Transverse colon (tissue), 4 donors: ENCODE measurements around the gene CBX2. TPM values are rescaled to one million over a fixed set of nuclear protein-coding genes. Genes with fewer than 3 reads are reported as not detected.

Experiments used
- DNase-seq: peaks from one replicate; pipeline ENCODE4 v3.0.0-alpha.2; 2019
- H3K27ac ChIP-seq, 4 donors: fragments of 200-600 bp; sonication (generic); 2 replicates each; pipeline ENCODE4 v1.5.1; 2016 to 2018; ENCODE audit warnings: inconsistent platforms in 4 of 4
- H3K27me3 ChIP-seq: fragments of 200-600 bp; sonication (generic); 2 replicates; pipeline ENCODE4 v1.5.1; 2017; ENCODE audit warnings: inconsistent platforms
- H3K36me3 ChIP-seq, 4 donors: fragments of 200-600 bp; sonication (generic); 2 replicates each; pipeline ENCODE4 v1.5.1; 2017 to 2019; ENCODE audit warnings: inconsistent platforms in 4 of 4
- H3K4me1 ChIP-seq, 4 donors: fragments of 200-600 bp; sonication (generic); 2 replicates each; pipeline ENCODE4 v1.5.1; 2017 to 2020; ENCODE audit warnings: inconsistent platforms in 4 of 4
- H3K4me3 ChIP-seq, 4 donors: fragments of 200-600 bp; sonication (generic); 1 replicate in 1 of 4; 2 replicates in 3 of 4; pipeline versions ENCODE4 v1.5.1 to v1.6.1; 2017 to 2019; ENCODE audit warnings: inconsistent platforms in 4 of 4
- H3K9me3 ChIP-seq, 2 donors: fragments of 200-600 bp; sonication (generic); 2 replicates each; pipeline ENCODE4 v1.5.1; 2017 to 2019; ENCODE audit warnings: inconsistent platforms in 2 of 2
- EP300 ChIP-seq: sonication (generic); formaldehyde crosslinking; IDR thresholded peaks from one replicate; pipeline ENCODE4 v1.6.1; 2017; ENCODE audit warnings: antibody characterized with exemption, low read depth
- POLR2A ChIP-seq: fragments of 450-650 bp; IDR thresholded peaks from one replicate; pipeline ENCODE4 v1.6.1; 2016; ENCODE audit warnings: antibody characterized with exemption, mild to moderate bottlenecking, moderate library complexity
- POLR2AphosphoS5 ChIP-seq, 3 donors: sonication (generic); formaldehyde crosslinking; IDR thresholded peaks; one replicate each; pipeline ENCODE4 v1.6.1; 2016; ENCODE audit warnings: antibody characterized with exemption in 3 of 3
- WGBS, 2 donors: methylation state at CpG; one replicate each; pipeline ENCODE4 v1.1.5; 2018; ENCODE audit warnings: low coverage in 1 of 2; 5-methylcytosine and 5-hydroxymethylcytosine counted together
- in situ Hi-C, 4 donors: fragments of 200-750 bp; cut with MboI; loops; one replicate each; pipeline versions ENCODE4 v1.15.0 to v1.15.1; 2017; ENCODE audit warnings: low sequenced_read_pairs in 3 of 4, low pct_ligation_motif_present in 1 of 4, low pct_unique_long_range_greater_than_20kb in 1 of 4
- intact Hi-C: fragments of 100-400 bp; cut with DNase I; formaldehyde crosslinking; loops from one replicate; pipeline ENCODE4 v1.15.1; 2023; ENCODE audit warnings: low total_unique reads
- total RNA-seq, 4 donors: library from RNA; depleted of rRNA; stranded (reverse); fragments of >200 nt; gene quantifications; one replicate each; pipeline ENCODE4 v1.1.0, GENCODE V29; 2016
- TF ChIP-seq, protein P1 (sequence below), 5 experiments: fragments of 200-600 bp in 3 of 5; fragments of 450-650 bp in 2 of 5; sonication (generic) in 3 of 5; IDR thresholded peaks; 1 replicate in 2 of 5; 2 replicates in 3 of 5; pipeline ENCODE4 v1.5.1; 2016 to 2017; ENCODE audit warnings: antibody characterized with exemption in 5 of 5, inconsistent platforms in 3 of 5, mild to moderate bottlenecking in 2 of 5, moderate library complexity in 1 of 5

The CBX2 gene
- total RNA-seq, 4 donors from 2014 or later, result 0.27 to 0.64 TPM; not detected in 2

DNA sequence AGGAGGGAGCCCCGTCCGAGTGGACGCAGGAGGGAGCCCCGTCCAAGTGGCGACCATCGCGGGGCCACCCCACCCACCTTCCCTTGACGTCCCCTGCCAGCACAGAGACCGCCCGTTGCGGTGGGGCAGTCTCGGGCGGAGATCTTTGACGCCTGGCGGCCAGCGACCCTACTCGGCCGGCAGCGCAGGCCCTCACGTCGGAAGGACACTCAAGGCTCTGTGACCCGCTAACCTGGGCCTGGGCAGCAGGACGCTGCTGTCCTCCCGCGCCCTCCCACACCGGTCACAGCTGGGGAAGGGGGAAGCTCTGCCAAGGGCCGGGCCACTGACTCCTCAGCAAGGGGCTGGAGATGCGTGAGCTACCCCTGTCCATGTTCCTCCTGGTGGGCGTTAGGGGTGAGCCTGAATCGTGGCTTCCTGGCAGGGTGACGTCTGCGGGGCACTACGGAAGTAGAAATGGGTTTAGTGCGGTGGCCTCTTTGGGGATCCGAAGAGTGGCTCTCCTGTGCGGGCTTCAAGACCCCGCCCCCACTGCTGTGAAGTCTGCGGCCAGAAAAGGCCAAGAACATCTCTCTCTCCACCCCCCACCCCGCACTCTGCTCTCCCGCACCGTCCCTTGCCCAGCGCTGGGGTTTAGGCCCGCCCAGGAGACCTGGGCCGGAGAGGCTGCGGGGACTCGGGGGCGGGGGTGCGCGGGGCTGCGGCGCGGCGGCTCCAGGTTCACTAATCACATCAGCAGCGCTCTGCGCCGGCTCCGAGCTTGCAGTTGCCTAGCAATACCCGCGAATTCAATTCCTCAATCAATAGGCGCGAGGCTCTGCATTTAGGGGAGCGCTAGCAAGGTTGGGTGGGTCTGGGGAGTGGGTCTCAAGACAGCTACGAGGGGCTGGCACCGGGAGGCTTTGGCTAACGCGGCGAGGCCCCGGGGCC, 13.1 kb downstream of the CBX2 start:
- WGBS, 2 donors, result 13% methylated on average over 44 of the region's 68 CpGs; no CpG with 5 or more reads in 1 of the 2 donors
- in situ Hi-C loops (no loop called here), intact Hi-C loops (no loop called here)
- H3K4me1 ChIP-seq, result peaks cover 3 to 41% (median 30%) of the 10 kb centered on the region in 4 donors
- no peaks in the 10 kb centered on the region for H3K9me3 ChIP-seq
- H3K4me3 ChIP-seq, result no peak overlapping the region
- no peak for TF ChIP-seq POLR2AphosphoS5 (IDR thresholded peaks at IDR 0.05)
- no peaks in the 10 kb centered on the region for H3K36me3 ChIP-seq
- H3K27me3 ChIP-seq, result peaks cover 80% of the 10 kb centered on the region
- H3K27ac ChIP-seq, result no peak overlapping the region
- no peak for DNase-seq

DNA sequence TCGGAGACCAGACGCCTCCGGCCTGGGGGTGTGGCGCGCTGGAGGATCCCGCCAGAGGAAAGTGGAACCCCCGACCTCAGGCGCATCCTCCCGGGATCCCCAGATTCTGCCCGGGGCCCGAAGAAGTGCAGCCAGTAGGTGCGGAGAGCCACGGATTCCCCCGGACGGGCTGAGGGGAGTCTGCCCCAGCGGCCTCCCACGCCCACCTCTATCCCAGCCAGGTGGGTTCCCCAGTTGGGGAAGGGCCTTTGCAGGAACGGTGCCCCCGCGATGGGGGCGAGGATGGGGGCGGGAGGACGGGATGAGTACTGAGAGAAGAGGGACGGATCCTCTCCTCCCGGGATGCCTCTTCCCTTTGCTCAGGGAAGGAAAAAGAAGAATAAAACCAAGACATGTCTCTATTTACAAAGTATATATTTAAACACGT, 13.8 kb downstream of the CBX2 start:
- intact Hi-C loops, result no loop called here
- no peak overlapping the region for H3K4me3 ChIP-seq
- H3K4me1 ChIP-seq, result peaks cover 8 to 46% (median 35%) of the 10 kb centered on the region in 4 donors
- H3K27me3 ChIP-seq, result peaks cover 73% of the 10 kb centered on the region
- 0 to 12% methylated on average over 1 to 18 of the region's 26 CpGs for WGBS, 2 donors
- DNase-seq, result no peak
- no peak overlapping the region for H3K27ac ChIP-seq
- in situ Hi-C loops, result no loop called here
- TF ChIP-seq POLR2A, result no peak
- TF ChIP-seq POLR2AphosphoS5 (IDR thresholded peaks at IDR 0.05), result no peak
- no peak for TF ChIP-seq EP300
- TF ChIP-seq, protein P1, sequence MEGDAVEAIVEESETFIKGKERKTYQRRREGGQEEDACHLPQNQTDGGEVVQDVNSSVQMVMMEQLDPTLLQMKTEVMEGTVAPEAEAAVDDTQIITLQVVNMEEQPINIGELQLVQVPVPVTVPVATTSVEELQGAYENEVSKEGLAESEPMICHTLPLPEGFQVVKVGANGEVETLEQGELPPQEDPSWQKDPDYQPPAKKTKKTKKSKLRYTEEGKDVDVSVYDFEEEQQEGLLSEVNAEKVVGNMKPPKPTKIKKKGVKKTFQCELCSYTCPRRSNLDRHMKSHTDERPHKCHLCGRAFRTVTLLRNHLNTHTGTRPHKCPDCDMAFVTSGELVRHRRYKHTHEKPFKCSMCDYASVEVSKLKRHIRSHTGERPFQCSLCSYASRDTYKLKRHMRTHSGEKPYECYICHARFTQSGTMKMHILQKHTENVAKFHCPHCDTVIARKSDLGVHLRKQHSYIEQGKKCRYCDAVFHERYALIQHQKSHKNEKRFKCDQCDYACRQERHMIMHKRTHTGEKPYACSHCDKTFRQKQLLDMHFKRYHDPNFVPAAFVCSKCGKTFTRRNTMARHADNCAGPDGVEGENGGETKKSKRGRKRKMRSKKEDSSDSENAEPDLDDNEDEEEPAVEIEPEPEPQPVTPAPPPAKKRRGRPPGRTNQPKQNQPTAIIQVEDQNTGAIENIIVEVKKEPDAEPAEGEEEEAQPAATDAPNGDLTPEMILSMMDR (IDR thresholded peaks at IDR 0.05), result no peak
- H3K9me3 ChIP-seq, result no peaks in the 10 kb centered on the region
- no peaks in the 10 kb centered on the region for H3K36me3 ChIP-seq

GRCh38 chr17:79792341-79792871, 14.5 kb downstream of the CBX2 start:
- TF ChIP-seq, protein P1 (IDR thresholded peaks at IDR 0.05), result no peak
- no peak for TF ChIP-seq POLR2AphosphoS5 (IDR thresholded peaks at IDR 0.05)
- TF ChIP-seq EP300, result no peak
- TF ChIP-seq POLR2A, result no peak
- no peak for DNase-seq
- Histone ChIP-seq H3K27me3 (peaks cover 67% of the 10 kb centered on the region), H3K4me1 (peaks cover 8 to 46% (median 35%) of the 10 kb centered on the region in 4 donors), H3K9me3 (no peaks in the 10 kb centered on the region), H3K4me3 (peak overlapping the region in 1 of 4 donors; percentile 32), H3K36me3 (no peaks in the 10 kb centered on the region), H3K27ac (no peak overlapping the region)
- intact Hi-C loops, result no loop called here
- WGBS, 2 donors, result 21 to 28% methylated on average over 16 to 22 of the region's 22 CpGs
- in situ Hi-C loops, result no loop called here

- H3K4me1 ChIP-seq, result peaks cover 13 to 53% (median 42%) of the 10 kb centered on the region in 4 donors
- no peaks in the 10 kb centered on the region for H3K36me3 ChIP-seq
- in situ Hi-C loops, result no loop called here
- no peaks in the 10 kb centered on the region for H3K9me3 ChIP-seq
- no peak for DNase-seq
- TF ChIP-seq POLR2A, result no peak
- TF ChIP-seq POLR2AphosphoS5 (IDR thresholded peaks at IDR 0.05), result peak; percentile 13 to 40 (median 34)
- TF ChIP-seq, protein P1 (IDR thresholded peaks at IDR 0.05), result no peak
- TF ChIP-seq EP300, result no peak
- WGBS, 2 donors, result 40 to 50% methylated on average over 1 to 63 of the region's 63 CpGs
- intact Hi-C loops, result no loop called here
- peaks cover 66% of the 10 kb centered on the region for H3K27me3 ChIP-seq
- H3K27ac ChIP-seq, result peak overlapping the region; percentile 31 to 53 (median 40)
- H3K4me3 ChIP-seq, result peak overlapping the region in 3 of 4 donors; percentile 5 to 32 (median 25)
Observed at GRCh38 chr17:79792984-79793923, 15.3 kb downstream of the CBX2 start.
